Right renal pelvis (tissue), 4 donors: ENCODE results near the gene SLC24A2. TPM values are rescaled to one million over a fixed set of nuclear protein-coding genes. Genes with fewer than 3 reads are reported as not detected.
"Not testable (repeated sequence)": the region's sequence is repeated elsewhere in the genome, so short reads cannot be mapped to it uniquely, and the experiment has no call there.

Source experiments
- DNase-seq, 4 donors: peaks; one replicate each; pipeline ENCODE4 v3.0.0-alpha.2; 2013; ENCODE audit warnings: low read depth in 4 of 4, low spot score in 3 of 4, missing footprints in 1 of 4
- polyA plus RNA-seq, 4 donors: library from polyadenylated mRNA; unstranded; fragments of 120-200 nt; gene quantifications; one replicate each; pipeline ENCODE4 v1.2.1, GENCODE V29; 2013; ENCODE audit not compliant: insufficient read length in 4 of 4

Gene SLC24A2
- under 1 TPM; 0.04 to 0.14 (median 0.08) TPM for polyA plus RNA-seq

DNA sequence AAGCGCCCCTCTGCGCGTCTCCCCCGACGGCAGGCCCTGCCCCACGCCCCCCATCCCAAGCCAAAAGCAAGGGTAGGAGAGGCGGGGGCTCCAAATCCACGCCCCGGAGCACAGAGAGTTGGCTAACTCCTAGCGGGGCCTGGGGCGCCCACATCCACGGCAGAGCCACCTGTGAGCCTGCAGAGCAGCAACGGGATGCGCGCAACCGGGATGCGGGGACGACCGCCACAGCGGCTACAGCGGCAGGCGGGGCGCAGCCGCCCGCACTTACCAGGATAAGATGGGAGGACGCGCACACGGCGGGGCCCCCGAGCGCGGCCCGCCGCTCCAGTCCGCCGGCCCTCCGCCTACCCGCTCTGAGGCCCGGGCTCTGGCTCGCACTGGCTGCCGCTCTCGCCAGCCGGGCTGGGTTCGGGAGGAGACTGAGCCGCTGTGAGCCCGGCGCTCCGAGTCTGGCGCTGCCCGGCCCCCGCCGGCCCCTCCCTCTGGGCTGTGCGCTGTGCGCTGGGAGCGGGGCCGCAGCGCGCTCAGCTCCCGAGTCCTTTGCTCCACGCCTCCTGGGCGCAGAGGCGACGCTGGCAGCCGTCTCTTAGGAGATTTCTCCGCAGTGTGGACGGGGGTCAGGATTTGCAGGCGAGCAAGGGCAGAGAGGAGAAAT is at the start of gene SLC24A2:
Gene SLC24A2 (minus strand): TSS at position 424 of the 658 bp plus-strand sequence.
- DNase-seq = no peak

DNA sequence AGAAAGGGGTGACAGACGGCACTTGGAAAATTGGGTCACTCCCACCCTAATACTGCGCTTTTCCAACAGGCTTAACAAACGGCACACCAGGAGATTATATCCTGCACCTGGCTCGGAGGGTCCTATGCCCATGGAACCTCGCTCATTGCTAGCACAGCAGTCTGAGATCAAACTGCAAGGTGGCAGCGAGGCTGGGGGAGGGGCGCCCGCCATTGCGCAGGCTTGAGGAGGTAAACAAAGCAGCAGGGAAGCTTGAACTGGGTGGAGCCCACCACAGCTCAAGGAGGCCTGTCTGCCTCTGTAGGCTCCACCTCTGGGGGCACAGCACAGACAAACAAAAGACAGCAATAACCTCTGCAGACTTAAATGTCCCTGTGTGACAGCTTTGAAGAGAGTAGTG is 44.5 kb upstream of the SLC24A2 start:
- not testable (repeated sequence) for DNase-seq

DNA sequence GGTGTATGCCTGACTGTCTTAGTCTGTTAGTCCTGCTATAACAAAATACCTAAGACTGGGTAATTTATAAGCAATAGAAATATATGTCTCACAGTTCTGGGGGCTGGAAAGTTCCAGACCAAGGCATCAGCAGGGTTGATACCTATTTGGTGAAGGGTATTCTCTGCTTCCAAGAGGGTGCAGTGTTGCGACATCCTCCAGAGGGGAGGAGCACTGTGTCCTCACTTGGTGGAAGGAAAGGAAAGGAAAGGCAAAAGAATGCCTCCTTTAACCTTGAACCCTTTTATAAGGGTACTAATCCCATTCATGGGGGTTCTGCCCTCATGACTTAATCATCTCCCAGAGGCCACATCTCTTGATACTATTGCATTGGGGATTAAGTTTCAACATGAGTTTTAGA is 42.0 kb upstream of the SLC24A2 start:
- no peak for DNase-seq

DNA sequence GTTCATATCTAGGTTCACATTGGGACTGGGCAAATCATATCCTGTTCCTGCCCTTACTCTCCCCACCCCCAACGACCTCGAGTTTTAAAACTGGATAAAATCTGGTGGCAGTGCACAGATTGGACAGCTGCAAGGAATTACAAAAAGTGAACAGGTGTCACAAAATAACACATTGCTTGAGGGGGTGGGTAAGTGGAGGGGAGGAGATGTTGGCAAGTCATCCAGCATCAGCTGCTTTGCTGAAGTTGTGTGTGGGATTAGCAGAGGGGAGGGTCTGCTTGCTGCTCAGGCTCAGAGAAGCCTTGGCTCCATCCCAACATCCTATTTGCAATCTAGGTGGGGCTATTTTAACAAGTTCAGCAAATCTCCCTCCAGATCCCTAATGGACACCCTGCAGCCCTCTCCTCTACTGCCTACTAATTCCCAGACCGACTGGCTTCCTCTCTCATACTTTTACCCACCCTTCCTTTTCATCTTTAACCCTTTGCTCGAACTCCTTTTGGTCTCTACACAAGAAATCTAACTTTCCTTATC is 39.8 kb upstream of the SLC24A2 start:
- DNase-seq = no peak

DNA sequence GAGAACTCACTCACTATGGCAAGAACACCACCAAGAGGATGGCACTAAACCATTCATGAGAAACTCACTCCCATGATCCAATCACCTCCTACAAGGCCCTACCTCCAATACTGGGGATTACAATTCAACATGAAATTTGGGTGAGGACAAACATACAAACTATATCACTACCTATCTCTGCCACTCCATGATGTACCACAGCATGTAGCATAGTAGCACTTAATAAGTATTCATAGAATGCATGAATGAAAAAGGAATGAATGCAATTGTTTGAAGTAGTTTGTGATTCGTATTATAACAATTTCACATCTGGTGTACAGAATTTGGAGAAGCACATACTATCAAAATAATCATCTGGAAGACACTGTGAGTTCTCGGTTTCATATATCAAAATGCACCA is 27.9 kb upstream of the SLC24A2 start:
- DNase-seq = no peak

DNA sequence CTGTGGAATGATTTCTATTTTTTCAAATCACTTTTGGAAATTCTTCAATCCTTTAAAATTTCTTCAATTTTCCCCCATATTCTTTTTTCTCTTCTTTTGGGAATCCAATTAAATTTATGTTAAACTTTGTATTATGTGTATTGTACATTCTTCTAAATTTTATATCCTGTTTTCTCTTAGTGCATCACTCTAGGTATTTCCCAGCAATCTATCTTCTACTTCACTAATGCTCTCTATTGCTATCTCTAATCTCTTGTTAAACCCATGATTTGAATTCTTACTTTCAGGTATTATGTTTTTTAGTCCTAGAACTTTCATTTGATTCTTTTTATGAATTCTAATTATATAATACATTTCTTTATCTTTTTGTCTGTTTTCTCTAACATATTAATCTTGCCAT is 23.4 kb upstream of the SLC24A2 start:
- DNase-seq = no peak

DNA sequence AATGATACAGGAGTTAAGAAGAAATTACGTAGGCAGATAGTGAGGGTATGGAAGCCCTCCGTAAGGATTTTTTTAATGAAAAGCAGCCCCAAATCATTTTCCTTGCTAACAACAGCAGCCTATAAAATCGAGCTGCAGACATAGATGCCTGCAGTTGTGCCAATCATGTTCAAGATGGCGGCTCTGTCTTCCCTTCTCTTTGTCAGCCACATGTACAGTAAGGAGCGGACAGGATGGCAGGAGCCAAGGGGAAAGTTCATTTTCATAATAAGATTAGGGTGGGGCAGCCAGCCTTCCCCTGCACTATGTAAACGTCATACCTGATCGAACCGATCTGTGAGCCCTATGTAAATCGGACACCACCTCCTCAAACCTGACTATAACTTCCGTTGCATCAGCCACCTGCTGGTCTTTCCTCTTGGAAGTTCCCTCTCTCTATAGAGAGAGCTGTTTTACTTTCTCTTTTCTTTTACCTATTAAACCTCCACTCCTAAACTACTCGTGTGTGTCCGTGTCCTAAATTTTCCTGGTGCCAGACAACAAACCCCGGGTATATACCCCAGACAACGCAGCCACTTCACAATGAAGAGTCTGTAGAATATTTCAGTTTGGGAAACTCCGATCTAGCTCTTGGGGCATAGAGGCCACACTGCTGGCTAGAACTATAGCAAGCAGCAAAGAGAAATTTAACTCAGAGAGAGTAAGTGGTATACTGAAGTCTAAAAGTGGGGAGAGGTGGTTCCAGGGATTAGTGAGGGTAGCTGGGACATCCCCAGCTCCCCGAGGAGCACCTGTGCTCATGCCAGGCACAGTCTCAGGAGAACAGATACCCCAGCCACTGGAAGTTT is 20.8 kb upstream of the SLC24A2 start:
- no peak for DNase-seq

DNA sequence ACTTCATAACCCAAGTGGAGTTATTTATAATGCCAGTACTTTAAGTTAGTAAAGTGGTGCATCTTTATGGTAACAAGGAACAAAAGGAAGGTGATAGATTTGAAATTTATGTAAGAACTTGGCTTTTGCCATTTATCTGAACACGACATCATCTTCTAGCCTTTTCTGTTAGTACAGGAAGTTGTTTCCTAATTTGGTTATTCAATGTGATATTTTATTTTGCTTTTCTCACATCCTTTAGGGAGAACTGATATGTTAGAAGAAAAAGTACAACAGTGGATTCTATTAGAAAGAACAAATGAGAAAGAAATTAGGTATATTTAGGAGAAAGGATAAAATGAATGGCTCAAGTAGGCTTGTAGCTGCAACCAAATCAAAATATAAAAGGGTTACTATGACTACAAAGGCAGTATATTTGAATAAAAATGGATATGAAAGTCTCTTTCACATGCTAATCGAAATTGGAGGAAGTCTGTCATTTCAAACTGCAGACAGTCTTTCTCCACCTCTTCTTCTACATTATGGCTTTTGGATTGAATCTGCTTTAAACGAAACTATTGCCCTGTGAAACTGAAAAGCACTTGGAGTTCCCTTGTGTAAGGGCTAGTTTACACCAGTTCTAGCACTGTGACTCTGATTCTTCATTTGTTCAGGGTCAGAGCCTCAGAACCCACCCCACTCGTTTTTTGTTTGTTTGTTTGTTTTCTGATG is 18.5 kb upstream of the SLC24A2 start:
- no peak for DNase-seq

DNA sequence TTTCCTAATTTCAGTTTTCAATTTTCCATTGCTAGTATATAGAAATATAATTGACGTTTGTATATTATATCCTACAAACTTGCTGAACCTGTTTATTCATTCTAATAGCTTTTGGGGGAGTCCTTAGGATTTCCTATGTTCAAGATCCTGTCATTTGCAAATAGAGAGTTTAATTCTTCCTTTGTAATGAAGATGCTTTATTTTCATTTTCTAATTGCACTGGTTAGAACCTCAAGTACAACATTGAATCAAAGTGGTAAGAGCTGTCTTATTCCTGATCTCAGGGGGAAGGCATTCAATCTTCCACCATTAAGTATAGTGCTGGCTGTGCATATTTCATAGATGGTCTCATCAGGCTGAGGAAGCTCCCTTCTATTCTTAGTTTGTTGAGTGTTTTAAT is 15.6 kb upstream of the SLC24A2 start:
- no peak for DNase-seq

DNA sequence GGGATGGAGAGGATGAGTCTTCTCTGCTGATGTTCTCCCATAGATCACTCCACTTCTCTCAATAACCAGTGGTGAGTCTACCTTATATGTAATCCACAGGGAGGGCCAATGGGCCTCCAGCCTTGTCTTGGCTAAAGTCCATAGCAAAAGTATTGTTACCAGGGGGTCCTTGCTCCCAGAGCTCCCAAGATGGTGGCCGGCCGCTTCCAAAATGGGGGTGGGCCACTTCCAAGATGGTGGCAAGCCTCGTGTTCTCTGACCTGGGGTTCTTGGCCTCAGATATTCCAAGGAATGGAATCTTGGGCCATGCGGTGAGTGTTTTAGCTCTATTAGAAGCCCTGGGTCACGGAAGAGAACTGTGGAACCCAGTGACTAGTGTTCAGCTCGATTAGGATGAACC is 12.0 kb upstream of the SLC24A2 start:
- DNase-seq = no peak

DNA sequence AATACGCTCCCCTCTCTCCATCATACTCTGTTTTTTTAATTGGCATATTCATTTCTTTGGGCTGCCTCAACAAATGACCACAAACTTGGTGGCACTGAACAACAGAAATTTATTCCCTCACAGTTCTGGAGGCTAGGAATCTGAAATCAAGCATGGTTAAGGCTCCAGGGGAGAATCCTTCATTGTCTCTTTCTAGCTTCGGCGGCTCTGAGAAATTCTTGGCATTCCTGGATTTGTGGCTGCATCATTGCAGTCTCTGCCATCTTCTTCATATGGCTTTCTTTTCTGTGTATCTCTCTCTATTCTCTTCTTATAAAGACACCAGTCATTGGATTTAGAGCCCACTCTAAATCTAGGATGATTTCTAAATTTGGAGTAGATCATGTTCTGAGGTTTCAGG is 10.9 kb upstream of the SLC24A2 start:
- DNase-seq = no peak

DNA sequence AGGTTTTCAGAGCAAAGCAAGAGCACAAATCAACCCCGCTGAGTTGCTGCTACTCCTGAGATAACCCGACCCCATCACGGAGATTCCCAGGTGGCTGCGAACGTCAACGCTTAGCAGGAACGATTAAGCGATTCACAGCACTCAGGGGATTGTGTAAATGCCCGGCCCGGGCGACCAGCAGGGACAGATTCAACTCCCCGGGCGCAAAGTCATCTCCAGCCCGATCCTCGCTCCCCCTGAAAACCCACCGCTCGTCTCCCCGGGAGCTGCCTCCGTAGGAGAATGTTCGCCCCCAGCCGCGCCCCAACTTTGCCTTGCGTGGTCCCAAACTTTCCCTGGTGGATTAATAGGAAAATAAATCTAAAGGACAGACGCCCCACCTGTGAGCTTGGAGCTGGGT is 685 bp downstream of the SLC24A2 start:
- DNase-seq = no peak

DNA sequence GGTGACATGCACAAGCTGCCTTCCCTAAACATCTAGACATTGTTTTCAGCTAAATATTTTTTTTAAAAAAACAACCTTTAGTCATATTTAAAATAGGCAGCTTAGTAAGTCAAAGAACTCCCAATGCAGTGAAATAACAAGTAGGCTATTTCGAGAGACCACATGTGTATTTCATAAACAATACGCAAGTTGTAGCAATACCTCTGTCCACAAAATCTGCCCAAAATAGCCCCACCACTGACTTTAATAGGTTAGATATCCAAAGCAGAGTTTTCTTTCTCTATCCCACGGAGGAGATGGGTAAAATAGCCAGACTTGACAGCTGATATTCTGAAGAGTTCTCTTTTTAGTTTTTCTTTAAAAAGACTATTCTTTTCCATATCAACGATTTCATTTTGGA is 1.2 kb downstream of the SLC24A2 start:
- no peak for DNase-seq

DNA sequence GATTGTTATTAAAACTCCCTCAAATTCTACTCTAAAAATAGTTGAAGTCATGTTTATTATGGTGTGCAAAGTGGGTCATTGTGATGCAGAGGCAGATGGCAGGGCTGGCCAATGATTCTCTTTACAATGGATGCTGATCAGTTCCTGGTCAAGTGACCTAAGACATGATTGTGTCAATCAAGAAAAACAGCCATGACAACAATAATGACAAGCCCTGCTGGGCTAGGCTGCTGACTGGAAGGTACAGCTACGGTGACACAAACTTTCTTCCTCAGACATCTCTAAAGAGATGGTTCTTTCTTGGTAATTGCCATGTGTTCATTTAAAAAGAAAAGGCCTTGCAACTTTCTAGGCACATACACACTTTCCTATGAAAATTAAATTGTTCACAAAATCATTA is 3.6 kb downstream of the SLC24A2 start:
- no peak for DNase-seq

DNA sequence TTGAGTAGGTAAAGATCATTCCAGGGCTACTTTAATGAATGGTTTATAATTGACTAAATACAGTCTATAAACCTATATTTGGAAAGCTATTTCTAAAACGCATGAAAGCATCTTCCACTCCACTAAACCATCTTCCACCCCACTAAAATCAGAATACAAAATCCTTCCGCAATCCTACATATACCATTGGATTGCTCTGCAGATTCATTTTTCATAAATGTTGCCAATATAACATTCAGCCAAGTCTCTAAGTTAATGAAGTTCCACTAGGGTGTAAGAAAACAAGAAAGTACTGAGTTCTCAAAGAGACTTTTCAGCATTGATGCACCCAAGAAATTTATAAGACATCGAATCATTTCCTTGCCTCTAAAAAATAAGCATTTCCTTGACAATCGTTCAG is 4.7 kb downstream of the SLC24A2 start:
- no peak for DNase-seq

DNA sequence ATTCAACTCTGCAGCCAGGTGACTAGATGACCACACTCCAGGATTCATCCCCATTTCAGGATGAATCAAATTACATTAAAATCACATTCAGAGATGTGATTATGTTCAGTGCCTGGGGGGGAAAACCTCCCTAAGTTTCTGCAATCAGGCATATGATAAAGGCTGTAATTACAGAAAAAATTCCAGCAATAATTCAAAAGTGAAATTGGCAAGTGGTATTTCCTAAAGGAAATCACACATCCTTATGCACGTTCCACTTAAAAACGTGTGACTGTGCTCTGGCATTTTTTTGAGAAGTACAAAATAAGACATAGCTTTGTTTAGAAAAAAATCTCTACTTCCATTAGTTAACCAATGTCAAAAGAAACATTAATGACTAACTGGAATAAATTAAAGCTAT is 5.3 kb downstream of the SLC24A2 start:
- DNase-seq = no peak

DNA sequence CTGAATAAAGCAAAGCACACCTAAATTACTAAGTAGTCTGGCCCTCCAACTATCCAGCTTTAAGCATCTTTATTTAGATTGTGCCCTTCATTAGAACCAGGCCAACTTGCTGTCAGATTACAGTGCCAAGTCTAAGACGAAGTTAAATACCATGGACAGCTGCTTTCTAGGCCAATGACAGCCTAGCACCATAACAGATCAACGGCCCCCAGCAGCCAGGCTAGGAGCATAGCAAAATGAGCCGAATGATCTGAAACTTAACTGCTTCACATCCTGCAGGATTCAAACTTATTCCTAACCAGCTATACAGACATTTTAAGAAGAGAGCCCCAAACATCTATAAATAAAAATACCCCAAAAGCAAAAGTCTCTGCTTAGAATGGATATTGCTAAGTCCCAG is 6.8 kb downstream of the SLC24A2 start:
- peak in 3 of 4 donors; percentile 5 to 35 (median 22) for DNase-seq

DNA sequence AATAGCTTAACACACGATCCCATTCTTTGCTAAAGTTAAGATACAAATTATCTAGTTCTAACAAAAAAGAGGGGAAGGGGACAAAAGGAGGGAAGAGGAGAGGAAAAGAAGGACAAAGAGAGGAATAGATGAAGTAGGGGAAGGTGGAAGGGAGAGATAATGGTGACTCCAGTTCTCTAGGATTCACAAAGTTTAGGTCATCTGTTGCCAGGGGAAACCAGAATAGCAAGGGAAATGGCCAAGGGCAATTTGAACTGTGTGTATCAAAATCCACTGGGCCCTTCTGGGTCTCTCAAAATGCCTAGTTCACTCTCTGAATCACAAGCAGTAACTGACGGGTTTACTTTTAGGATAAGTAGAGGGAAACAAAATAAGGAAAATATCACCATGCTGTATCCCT is 7.6 kb downstream of the SLC24A2 start:
- DNase-seq = no peak

DNA sequence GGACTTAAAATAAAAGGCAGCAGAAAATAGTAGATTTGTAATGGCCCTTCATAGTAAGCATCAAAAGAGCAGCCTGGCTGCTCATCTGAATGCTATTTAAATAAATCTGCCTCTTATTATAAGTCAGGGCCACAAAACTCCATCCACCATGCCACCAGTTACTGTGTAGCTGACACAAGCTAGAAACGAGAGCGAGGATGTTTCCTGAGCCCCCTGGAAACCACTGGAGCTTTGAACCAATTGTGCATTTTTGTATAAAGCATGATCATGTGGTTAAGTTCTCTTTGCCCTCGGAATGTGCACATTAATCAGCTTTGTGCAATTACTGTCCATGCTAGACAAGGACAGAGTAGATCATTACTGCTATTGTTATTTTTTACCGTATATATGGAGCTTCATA is 17.4 kb downstream of the SLC24A2 start:
- no peak for DNase-seq

DNA sequence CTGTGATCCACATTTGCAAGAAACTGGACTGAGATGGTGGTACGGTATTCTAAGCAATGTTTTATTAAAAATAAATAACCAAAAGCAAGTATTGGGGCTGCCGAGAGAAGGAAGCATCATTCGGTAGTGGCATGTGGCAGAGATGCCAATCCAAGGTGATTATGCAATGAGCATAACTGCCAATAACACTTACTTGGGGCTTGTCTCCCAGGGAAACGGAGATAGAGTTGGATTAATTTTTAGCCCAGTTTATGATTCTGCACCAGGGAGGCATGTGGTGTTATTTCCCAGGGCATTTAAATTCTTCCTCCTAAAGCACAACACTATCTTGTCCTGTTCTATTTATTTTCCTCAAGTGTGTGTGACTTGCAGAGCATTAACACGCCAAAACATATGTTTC is 17.9 kb downstream of the SLC24A2 start:
- DNase-seq = no peak

DNA sequence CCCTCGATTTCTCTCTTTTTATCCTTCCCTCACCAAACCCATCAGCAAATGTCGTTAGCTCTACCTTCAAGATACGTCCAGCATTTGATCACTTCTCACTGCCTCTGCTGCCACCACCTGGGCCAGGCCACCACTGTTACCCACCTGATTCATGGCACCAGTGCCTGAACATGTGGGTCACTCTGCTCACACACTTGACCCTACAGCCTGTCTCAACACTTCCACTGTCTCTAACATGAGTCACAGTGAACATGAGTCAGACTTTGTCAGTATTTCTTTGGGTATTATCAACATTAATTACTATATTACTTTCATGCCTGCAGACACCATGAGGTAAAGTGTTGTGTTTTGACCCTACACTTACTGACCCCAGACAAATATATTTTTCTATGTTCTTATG is 19.6 kb downstream of the SLC24A2 start:
- DNase-seq = no peak
